Esophagus (tissue), 2 donors: Measurements from ENCODE around the gene AUTS2. TPM values are rescaled to one million over a fixed set of nuclear protein-coding genes. Genes with fewer than 3 reads are reported as not detected.

Experiments
- H3K27ac ChIP-seq, 2 donors: one replicate each; pipeline ENCODE4 v1.5.1; 2013; ENCODE audit warnings: low read depth in 2 of 2, mild to moderate bottlenecking in 2 of 2, inconsistent platforms in 1 of 2, low read length in 1 of 2, moderate library complexity in 1 of 2
- H3K27me3 ChIP-seq, 2 donors: one replicate each; pipeline ENCODE4 v1.6.1; 2013; ENCODE audit warnings: low read length in 2 of 2, control low read depth in 1 of 2, mild to moderate bottlenecking in 1 of 2; ENCODE audit not compliant: insufficient read depth in 2 of 2, control insufficient read depth in 1 of 2
- H3K36me3 ChIP-seq, 2 donors: one replicate each; pipeline ENCODE4 v1.6.1; 2013; ENCODE audit warnings: low read length in 1 of 2; ENCODE audit not compliant: control insufficient read depth in 2 of 2, insufficient read depth in 2 of 2
- H3K4me1 ChIP-seq, 2 donors: one replicate each; pipeline ENCODE4 v1.6.1; 2013; ENCODE audit warnings: low read length in 1 of 2; ENCODE audit not compliant: control insufficient read depth in 2 of 2, insufficient read depth in 2 of 2
- H3K4me3 ChIP-seq, 2 donors: one replicate each; pipeline ENCODE4 v1.5.1; 2013; ENCODE audit warnings: low read length in 2 of 2, mild to moderate bottlenecking in 2 of 2, low read depth in 1 of 2, moderate library complexity in 1 of 2
- H3K9me3 ChIP-seq, 2 donors: one replicate each; pipeline ENCODE4 v1.6.1; 2013; ENCODE audit warnings: mild to moderate bottlenecking in 2 of 2, low read depth in 1 of 2, low read length in 1 of 2, moderate library complexity in 1 of 2; ENCODE audit not compliant: control insufficient read depth in 2 of 2, insufficient read depth in 1 of 2
- WGBS, 2 donors: extraction: QIAGEN DNeasy Blood & Tissue Kit; methylation state at CpG; one replicate each; pipeline ENCODE4 v1.1.7; 2013; 5-methylcytosine and 5-hydroxymethylcytosine counted together
- polyA plus RNA-seq, 2 donors: library from polyadenylated mRNA; stranded (reverse); fragments of 200-250 nt; gene quantifications; one replicate each; pipeline ENCODE4 v1.2.3, GENCODE V29; 2013
- donor health status: healthy with polysubstance abuse.
- donor health status: Bipolar disorder and iron deficiency.

Gene AUTS2
- polyA plus RNA-seq, 2 donors, result 8.3 to 15.6 TPM

DNA sequence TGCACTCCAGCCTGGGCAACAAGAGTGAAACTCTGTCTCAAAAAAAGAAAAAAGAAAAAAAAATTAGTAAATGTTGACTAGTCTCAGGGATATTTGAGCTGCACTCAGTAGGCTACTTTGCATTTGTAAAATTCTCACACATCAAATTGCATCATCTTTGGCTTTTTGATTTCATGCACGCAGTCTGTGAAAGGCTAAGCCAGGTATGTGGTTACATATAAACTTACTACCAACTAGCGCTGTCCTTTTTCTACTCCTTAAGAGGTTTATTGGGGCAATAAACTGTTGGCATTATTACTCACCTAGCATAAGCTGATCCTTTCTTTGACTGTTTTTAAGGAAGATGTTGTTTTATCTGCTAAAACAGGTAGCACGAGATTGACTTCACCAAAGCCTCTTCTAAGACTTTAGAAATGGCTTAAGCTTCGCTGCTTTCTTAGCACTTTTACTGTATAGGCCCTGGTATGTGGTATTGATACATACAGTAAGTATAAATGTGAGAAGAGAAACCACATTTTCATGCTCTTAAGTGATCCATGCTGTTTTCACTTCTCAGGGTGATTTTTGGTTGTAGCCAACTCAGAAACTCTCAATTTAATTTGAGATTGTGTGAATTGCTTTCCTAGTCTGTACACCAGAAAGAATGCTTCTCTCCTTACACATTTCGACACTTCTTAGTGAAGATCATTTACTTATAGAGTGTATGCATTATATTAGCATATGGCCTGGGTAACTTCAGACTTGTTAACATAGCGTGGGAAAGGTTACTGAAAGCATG lies 323.9 kb downstream of the AUTS2 start:
- Histone ChIP-seq H3K4me3 (no peak overlapping the region), H3K27ac (no peak overlapping the region), H3K4me1 (no peaks in the 10 kb centered on the region), H3K9me3 (no peaks in the 10 kb centered on the region), H3K27me3 (no peaks in the 10 kb centered on the region), H3K36me3 (no peaks in the 10 kb centered on the region)
- 85 to 87% methylated on average over 6 of the region's 6 CpGs for WGBS, 2 donors

DNA sequence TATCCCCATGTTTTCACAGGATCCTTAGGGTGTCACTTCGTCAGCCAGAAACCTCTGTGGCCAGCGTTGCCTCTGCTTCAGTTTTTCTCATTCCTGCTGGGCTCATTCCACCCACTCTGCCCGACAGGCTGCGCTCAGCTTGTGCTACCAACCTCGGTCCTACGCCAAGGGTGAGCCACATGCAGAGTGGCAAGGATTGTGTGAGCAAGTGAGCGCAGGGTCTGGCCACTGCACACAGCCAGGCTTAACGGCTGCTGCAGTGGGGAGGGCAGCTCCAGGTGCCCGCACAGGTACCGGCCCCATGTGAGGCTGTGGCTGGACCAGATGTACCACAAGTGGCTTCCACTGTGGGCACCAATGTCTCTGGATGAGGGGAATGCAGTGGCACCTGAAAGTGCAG lies 329.2 kb downstream of the AUTS2 start:
- Histone ChIP-seq H3K36me3 (no peaks in the 10 kb centered on the region), H3K4me1 (no peaks in the 10 kb centered on the region), H3K27ac (no peak overlapping the region), H3K4me3 (no peak overlapping the region), H3K9me3 (no peaks in the 10 kb centered on the region), H3K27me3 (no peaks in the 10 kb centered on the region)
- 94 to 97% methylated on average over 10 of the region's 10 CpGs for WGBS, 2 donors

DNA sequence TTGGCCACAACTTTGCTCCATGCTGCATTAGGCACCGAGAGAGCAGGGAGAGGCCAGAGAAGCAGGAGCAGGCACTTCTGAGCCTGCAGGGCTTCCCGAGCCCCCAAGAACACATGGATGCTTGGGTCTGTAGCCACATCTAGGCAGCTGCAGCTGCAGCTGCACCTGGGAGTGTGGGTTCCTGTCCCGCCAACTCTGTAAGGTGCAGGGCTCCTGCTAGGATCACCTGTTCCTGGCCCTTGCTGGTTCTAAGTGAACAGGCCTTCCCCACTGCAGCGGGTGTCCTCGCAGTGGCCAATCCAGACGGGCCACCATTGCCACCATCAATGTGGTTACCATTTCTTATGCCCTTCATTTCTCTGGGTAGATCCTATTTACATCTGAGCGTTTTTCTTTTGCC lies 330.3 kb downstream of the AUTS2 start:
- Histone ChIP-seq H3K36me3 (no peaks in the 10 kb centered on the region), H3K27me3 (no peaks in the 10 kb centered on the region), H3K27ac (no peak overlapping the region), H3K4me1 (no peaks in the 10 kb centered on the region), H3K4me3 (no peak overlapping the region), H3K9me3 (no peaks in the 10 kb centered on the region)
- WGBS, 2 donors, result 87 to 88% methylated on average over 7 of the region's 7 CpGs

DNA sequence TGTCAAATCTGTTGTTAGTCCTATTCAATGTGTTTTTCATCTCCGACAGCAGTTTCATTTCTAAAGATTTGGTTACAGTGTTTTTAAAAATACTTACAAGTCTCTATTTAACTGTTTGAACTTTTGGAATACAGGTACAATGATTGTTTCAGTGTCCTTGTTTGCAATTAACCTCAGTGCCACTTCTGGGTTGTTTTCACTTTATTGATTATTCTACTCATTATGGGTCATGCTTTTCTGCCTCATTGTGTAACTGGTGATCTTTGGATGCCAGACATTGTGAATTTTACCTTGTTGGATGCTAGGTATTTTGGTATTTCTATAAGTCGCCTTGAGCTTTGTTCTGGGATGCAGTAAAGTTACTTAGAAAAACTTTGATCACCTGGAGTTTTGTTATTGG lies 331.3 kb downstream of the AUTS2 start:
- 88 to 92% methylated on average over 2 of the region's 2 CpGs for WGBS, 2 donors
- H3K27ac ChIP-seq, result no peak overlapping the region
- H3K9me3 ChIP-seq, result no peaks in the 10 kb centered on the region
- H3K4me1 ChIP-seq, result no peaks in the 10 kb centered on the region
- H3K4me3 ChIP-seq, result no peak overlapping the region
- no peaks in the 10 kb centered on the region for H3K36me3 ChIP-seq
- no peaks in the 10 kb centered on the region for H3K27me3 ChIP-seq

DNA sequence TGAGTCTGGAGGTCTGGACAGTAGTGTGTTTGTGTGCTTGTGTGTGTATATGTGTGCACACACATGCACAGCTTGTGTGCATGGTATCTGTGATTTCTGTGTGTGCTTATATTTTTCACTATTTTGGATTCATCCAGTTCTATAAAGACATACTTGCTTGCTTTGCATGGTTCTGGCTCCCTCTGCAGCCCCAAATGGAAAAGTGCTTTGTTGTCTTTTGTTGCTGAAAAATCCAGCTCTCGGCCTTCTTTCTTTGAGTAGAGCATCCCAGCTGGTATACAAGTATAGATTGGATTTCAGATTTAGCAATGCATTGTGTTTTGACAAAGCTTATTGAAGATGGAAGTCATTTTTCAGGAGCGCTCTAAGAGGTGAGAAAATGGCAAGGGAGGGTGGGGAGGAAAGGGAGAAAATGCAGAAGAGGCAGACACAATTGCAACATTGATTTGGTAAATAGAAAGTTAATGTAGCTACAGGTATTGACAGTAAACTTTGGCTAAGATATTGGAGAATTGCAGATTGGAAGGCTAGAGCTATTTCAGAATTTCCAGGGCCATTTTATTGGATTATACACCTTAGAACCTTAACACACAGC lies 333.9 kb downstream of the AUTS2 start:
- no peak overlapping the region for H3K27ac ChIP-seq
- 57 to 61% methylated on average over 2 of the region's 2 CpGs for WGBS, 2 donors
- no peaks in the 10 kb centered on the region for H3K27me3 ChIP-seq
- H3K36me3 ChIP-seq, result no peaks in the 10 kb centered on the region
- H3K9me3 ChIP-seq, result no peaks in the 10 kb centered on the region
- no peaks in the 10 kb centered on the region for H3K4me1 ChIP-seq
- H3K4me3 ChIP-seq, result no peak overlapping the region

DNA sequence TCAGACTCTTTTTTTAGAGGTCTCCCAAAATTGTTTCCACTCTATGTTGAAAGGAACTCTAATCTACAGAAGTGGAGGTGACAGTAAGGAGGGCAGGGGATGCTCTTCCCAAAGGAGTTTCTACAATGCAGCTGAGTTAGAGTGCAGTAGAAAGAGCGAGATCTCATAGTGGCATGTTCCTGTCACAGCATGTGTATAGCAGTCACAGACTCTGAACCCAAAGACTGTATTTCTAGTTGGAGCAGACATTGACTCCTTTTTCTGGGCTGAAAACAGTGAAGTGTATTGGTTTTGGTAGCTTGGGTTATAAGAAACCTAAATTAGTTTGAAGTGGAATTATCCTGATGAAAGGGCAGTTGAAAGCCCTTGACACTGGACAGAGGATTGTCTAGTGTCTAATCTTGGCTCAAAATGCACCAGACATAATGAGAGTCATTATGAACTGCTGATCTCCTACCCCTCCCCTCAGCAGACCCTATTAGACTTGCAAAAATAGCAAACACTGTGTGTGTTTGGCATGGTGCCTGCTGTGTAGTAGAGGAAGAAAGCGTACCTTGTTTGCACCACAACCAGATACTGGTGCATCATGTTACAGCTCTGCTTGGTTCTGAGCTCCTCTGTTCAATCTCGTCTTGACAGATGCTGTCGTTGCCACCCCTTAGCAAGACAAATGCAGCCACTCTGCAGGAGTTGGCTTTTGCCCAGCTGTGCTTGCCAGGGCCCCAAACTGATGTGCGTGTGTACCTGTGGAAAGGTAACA lies 336.0 kb downstream of the AUTS2 start:
- Histone ChIP-seq H3K36me3 (no peaks in the 10 kb centered on the region), H3K4me3 (no peak overlapping the region), H3K4me1 (no peaks in the 10 kb centered on the region), H3K27ac (no peak overlapping the region), H3K9me3 (no peaks in the 10 kb centered on the region), H3K27me3 (no peaks in the 10 kb centered on the region)
- 58 to 69% methylated on average over 5 of the region's 5 CpGs for WGBS, 2 donors

DNA sequence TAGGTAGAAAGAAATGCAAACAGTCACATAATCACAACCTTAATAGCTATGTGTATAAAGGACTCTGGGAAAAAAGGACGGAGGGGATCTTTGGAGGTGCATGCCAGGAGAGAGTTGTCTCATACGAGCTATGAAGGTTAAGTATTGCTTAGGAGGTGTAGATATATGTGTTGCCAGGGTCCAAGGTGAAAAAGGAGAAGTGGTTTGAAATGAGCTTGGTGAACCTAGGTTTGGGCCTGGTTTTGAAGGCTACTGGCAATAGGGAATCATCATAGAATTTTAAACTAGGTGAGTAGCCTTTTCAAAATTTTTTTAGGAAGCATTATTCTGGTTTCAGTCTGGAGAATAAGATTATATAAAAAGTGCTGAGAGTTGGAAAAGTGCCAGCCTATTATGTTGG lies 336.8 kb downstream of the AUTS2 start:
- Histone ChIP-seq H3K4me1 (no peaks in the 10 kb centered on the region), H3K9me3 (no peaks in the 10 kb centered on the region), H3K27me3 (no peaks in the 10 kb centered on the region), H3K36me3 (no peaks in the 10 kb centered on the region), H3K27ac (no peak overlapping the region), H3K4me3 (no peak overlapping the region)
- 70 to 78% methylated on average over 2 of the region's 2 CpGs for WGBS, 2 donors

DNA sequence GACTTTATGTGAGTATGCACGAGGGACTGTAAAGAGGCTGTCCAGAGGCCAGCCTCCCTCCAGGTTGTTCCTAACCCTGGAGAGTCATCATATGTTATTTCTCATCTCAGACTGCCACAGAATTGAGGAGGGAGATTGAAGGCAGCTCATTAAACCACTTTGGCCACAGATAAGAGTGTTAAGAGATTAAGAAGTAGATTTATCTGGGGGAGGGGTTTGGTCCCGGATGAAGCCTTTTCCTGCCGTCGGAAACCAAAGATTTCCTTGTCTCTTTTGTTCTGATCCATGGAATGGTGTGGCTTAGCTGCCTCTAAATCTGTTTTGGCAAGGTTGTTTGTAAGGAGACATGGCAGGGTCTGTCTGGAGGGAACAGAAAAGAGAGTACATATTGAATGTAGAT lies 338.8 kb downstream of the AUTS2 start:
- no peaks in the 10 kb centered on the region for H3K9me3 ChIP-seq
- H3K27me3 ChIP-seq, result no peaks in the 10 kb centered on the region
- H3K4me1 ChIP-seq, result no peaks in the 10 kb centered on the region
- WGBS, 2 donors, result 72 to 79% methylated on average over 4 of the region's 4 CpGs
- no peak overlapping the region for H3K4me3 ChIP-seq
- no peak overlapping the region for H3K27ac ChIP-seq
- H3K36me3 ChIP-seq, result no peaks in the 10 kb centered on the region

DNA sequence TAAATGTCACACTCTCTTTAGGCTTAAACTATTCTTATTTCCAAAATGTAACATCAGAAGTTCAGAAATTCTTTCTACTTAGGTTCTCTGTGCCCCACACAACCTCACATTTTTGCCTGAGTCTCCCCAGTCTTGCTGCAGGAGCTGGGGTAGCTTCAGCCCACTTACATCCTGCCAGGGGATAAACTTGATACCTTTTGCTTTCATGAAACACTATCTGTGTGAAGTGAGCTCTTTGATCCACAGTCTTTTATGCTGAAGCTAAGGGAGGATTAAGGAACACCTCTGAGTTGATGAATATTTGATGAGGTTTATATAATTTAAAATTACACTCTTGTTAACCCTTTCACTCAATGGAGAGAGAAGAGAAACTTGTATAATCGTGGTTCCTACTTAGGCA lies 341.0 kb downstream of the AUTS2 start:
- Histone ChIP-seq H3K4me3 (no peak overlapping the region), H3K27me3 (no peaks in the 10 kb centered on the region), H3K27ac (no peak overlapping the region), H3K9me3 (no peaks in the 10 kb centered on the region), H3K4me1 (no peaks in the 10 kb centered on the region), H3K36me3 (no peaks in the 10 kb centered on the region)
- whole genome bisulfite sequencing, 2 donors, result 64 to 79% methylated on average over 1 of the region's 1 CpG
